Measurements from ENCODE around the gene MAP1LC3A. TPM values are rescaled to one million over a fixed set of nuclear protein-coding genes. Genes with fewer than 3 reads are reported as not detected.

MAP1LC3A gene
- total and polyA plus RNA-seq, 2 donors (not counting 3 experiments of a cell fraction or from before 2014, with no cell fraction given): 32.1 to 39.8 TPM

DNA sequence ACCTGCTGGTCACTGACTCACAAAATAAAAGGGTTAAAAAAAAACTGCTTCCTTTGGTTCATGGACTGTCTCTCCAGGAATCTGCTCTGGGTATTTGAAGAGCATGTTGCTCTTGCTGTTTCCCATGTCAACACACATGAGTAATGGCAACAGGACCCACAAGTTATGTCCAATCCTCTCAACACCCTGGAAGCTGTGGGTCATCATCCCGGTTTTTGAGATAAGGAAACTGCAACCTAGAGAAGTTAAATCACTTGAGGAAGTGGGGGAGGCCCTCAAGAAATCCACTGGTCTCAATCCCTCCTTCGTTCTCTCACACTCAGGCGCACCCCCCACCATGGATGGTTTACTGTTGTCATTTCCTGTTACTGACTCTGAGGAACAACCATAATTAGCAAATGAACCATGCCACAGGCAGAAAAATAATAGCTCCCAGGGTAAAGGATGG is 12.4 kb downstream of the MAP1LC3A start:
- FAIRE-seq (peak; percentile 73), DNase-seq (ENCODE audit: low read depth, low spot score) (peak; percentile 74)
- H3K9ac ChIP-seq (replicated peaks; ENCODE audit: extremely low read depth, insufficient read depth, low read length): no peak overlapping the region
- ChIA-PET CTCF (interaction anchor here (0.8 to 3.3 kb wide), 5 partner anchors 8 to 258 kb away, joined by 3 to 13 read pairs (median 4); partner anchors contain the start of gene MAP1LC3A), POLR2A (no interaction called here)
- H3K9me1 ChIP-seq (replicated peaks; ENCODE audit: control insufficient read depth, extremely low read depth, insufficient read depth, low read length): no peaks in the 10 kb centered on the region
- H3K4me2 ChIP-seq (ENCODE audit: insufficient read depth, low read length): no peak overlapping the region
- H4K20me1 ChIP-seq (replicated peaks; ENCODE audit: control insufficient read depth, extremely low read depth, insufficient read depth, low read length): no peaks in the 10 kb centered on the region
- TF ChIP-seq POLR2A (IDR thresholded peaks at IDR 0.05; ENCODE audit: low read depth, low read length) (no peak), FOS (IDR thresholded peaks at IDR 0.05; ENCODE audit: borderline replicate concordance, insufficient read depth, low read length) (peak; percentile 20)
- no peaks in the 10 kb centered on the region for H3K79me2 ChIP-seq (ENCODE audit: control insufficient read depth, insufficient read depth, low read length)
- intact Hi-C loops (cut with micrococcal nuclease) (no loop called here), dilution Hi-C loops (cut with MboI; ENCODE audit: extremely low pct_ligation_motif_present, low sequenced_read_pairs) (no loop called here)
- no peak overlapping the region for H3K4me3 ChIP-seq (replicated peaks in 1 of 3; ENCODE audit: insufficient read depth in 1 of 3, low read depth in 1 of 3, low read length in 3 of 3)
- H3K9me3 ChIP-seq (replicated peaks; ENCODE audit: control insufficient read depth, insufficient read depth, low read length): no peaks in the 10 kb centered on the region
- H3K36me3 ChIP-seq (ENCODE audit: control insufficient read depth in 2 of 2, extremely low read depth in 1 of 2, insufficient read depth in 2 of 2, low read length in 2 of 2): no peaks in the 10 kb centered on the region
- BruUV-seq (replicated peaks): no TSS peak
- H3K27ac ChIP-seq (ENCODE audit: insufficient read depth, low read depth, low read length): peak overlapping the region; percentile 27
- no peaks in the 10 kb centered on the region for H3K27me3 ChIP-seq (ENCODE audit: control insufficient read depth in 2 of 2, insufficient read depth in 2 of 2, low read length in 2 of 2)
- peaks cover 11% of the 10 kb centered on the region for H3K4me1 ChIP-seq (ENCODE audit: control insufficient read depth, extremely low read depth, insufficient read depth, low read length)
- H2AFZ ChIP-seq (ENCODE audit: low read depth, low read length): peak overlapping the region; percentile 8

GRCh38 chr20:34571753-34572152 is 13.2 kb downstream of the MAP1LC3A start:
- dilution Hi-C loops (cut with MboI; ENCODE audit: extremely low pct_ligation_motif_present, low sequenced_read_pairs): no loop called here
- Histone ChIP-seq H2AFZ (ENCODE audit: low read depth, low read length) (no peak overlapping the region), H3K4me1 (ENCODE audit: control insufficient read depth, extremely low read depth, insufficient read depth, low read length) (peaks cover 11% of the 10 kb centered on the region), H3K9me1 (replicated peaks; ENCODE audit: control insufficient read depth, extremely low read depth, insufficient read depth, low read length) (no peaks in the 10 kb centered on the region), H4K20me1 (replicated peaks; ENCODE audit: control insufficient read depth, extremely low read depth, insufficient read depth, low read length) (no peaks in the 10 kb centered on the region), H3K4me2 (ENCODE audit: insufficient read depth, low read length) (no peak overlapping the region), H3K9me3 (replicated peaks; ENCODE audit: control insufficient read depth, insufficient read depth, low read length) (no peaks in the 10 kb centered on the region), H3K27ac (ENCODE audit: insufficient read depth, low read depth, low read length) (no peak overlapping the region), H3K79me2 (ENCODE audit: control insufficient read depth, insufficient read depth, low read length) (no peaks in the 10 kb centered on the region), H3K9ac (replicated peaks; ENCODE audit: extremely low read depth, insufficient read depth, low read length) (no peak overlapping the region), H3K36me3 (ENCODE audit: control insufficient read depth in 2 of 2, extremely low read depth in 1 of 2, insufficient read depth in 2 of 2, low read length in 2 of 2) (no peaks in the 10 kb centered on the region), H3K27me3 (ENCODE audit: control insufficient read depth in 2 of 2, insufficient read depth in 2 of 2, low read length in 2 of 2) (no peaks in the 10 kb centered on the region), H3K4me3 (replicated peaks in 1 of 3; ENCODE audit: insufficient read depth in 1 of 3, low read depth in 1 of 3, low read length in 3 of 3) (no peak overlapping the region)
- DNase-seq (ENCODE audit: low read depth, low spot score): no peak
- BruUV-seq (replicated peaks): no TSS peak
- no peak for FAIRE-seq
- POLR2A ChIA-PET: no interaction called here
- CTCF ChIA-PET: interaction anchor here (0.8 to 3.3 kb wide), 3 partner anchors 9 to 198 kb away, joined by 3 to 13 read pairs (median 5); partner anchors contain the start of gene MAP1LC3A
- TF ChIP-seq JUN (IDR thresholded peaks at IDR 0.05; ENCODE audit: borderline replicate concordance, insufficient read depth, insufficient read length, low read depth): no peak
- TF ChIP-seq FOS (IDR thresholded peaks at IDR 0.05; ENCODE audit: borderline replicate concordance, insufficient read depth, low read length): no peak
- TF ChIP-seq GATA2 (IDR thresholded peaks at IDR 0.05; ENCODE audit: insufficient read depth, insufficient read length, low read depth, low read length): no peak
- TF ChIP-seq EZH2 (IDR thresholded peaks at IDR 0.05; ENCODE audit: borderline replicate concordance, low read depth, low read length, severe bottlenecking): no peak
- no peak for TF ChIP-seq POLR2AphosphoS5 (IDR thresholded peaks at IDR 0.05; ENCODE audit: insufficient read depth, low read depth, low read length)
- TF ChIP-seq MYC (IDR thresholded peaks at IDR 0.05; ENCODE audit: low read depth, low read length): no peak
- TF ChIP-seq POLR2A (IDR thresholded peaks at IDR 0.05; ENCODE audit: low read depth, low read length): no peak
- no peak for TF ChIP-seq CTCF (IDR thresholded peaks at IDR 0.05; ENCODE audit: extremely low read depth in 1 of 2, insufficient read depth in 1 of 2, low read depth in 1 of 2, low read length in 2 of 2)
- TF ChIP-seq, protein P1, sequence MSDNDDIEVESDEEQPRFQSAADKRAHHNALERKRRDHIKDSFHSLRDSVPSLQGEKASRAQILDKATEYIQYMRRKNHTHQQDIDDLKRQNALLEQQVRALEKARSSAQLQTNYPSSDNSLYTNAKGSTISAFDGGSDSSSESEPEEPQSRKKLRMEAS (IDR thresholded peaks at IDR 0.05; ENCODE audit: insufficient read depth, insufficient read length): no peak
- intact Hi-C loops (cut with micrococcal nuclease): no loop called here

Measured in endothelial cell of umbilical vein (primary cell).